HepG2 (cell line): Measurements from ENCODE around the gene GABRB1. TPM values are rescaled to one million over a fixed set of nuclear protein-coding genes. Genes with fewer than 3 reads are reported as not detected.

Source experiments
- ARID5B ChIP-seq: IDR thresholded peaks from 2 replicates; pipeline ENCODE4 v1.4.0; 2020; ENCODE audit warnings: mild to moderate bottlenecking, missing genetic modification reagents
- BRCA1 ChIP-seq: sonication (generic); formaldehyde crosslinking; IDR thresholded peaks from 2 replicates; pipeline ENCODE4 v1.4.0; 2020; ENCODE audit warnings: missing genetic modification reagents
- CENPBD1 ChIP-seq: sonication (generic); formaldehyde crosslinking; IDR thresholded peaks from 2 replicates; pipeline ENCODE4 v1.8.0; 2022; ENCODE audit warnings: missing genetic modification reagents, low read depth, mild to moderate bottlenecking, borderline replicate concordance
- MEIS2 ChIP-seq: sonication (generic); formaldehyde crosslinking; IDR thresholded peaks from 2 replicates; pipeline ENCODE4 v1.9.0; 2021; ENCODE audit warnings: mild to moderate bottlenecking, missing genetic modification reagents
- PHF5A ChIP-seq: IDR thresholded peaks from one replicate; pipeline ENCODE4 v1.6.1; 2018; ENCODE audit warnings: low read depth, missing genetic modification reagents; ENCODE audit not compliant: unreplicated experiment
- TRIM24 ChIP-seq: sonication (generic); formaldehyde crosslinking; IDR thresholded peaks from 2 replicates; pipeline ENCODE4 v1.8.0; 2022; ENCODE audit warnings: mild to moderate bottlenecking, missing genetic modification reagents
- ZNF34 ChIP-seq: sonication (generic); formaldehyde crosslinking; IDR thresholded peaks from 2 replicates; pipeline ENCODE4 v1.4.0; 2020; ENCODE audit warnings: mild to moderate bottlenecking, missing genetic modification reagents, borderline replicate concordance
- ZNF609 ChIP-seq: sonication (generic); formaldehyde crosslinking; IDR thresholded peaks from 2 replicates; pipeline ENCODE4 v1.4.0; 2020; ENCODE audit warnings: mild to moderate bottlenecking, missing genetic modification reagents, borderline replicate concordance
- polyA plus RNA-seq, 8 experiments: library from polyadenylated mRNA; depleted of rRNA in 3 of 8; stranded (reverse) in 7 of 8; unstranded in 1 of 8; fragments of >200 nt; fragmentation: Illumina TruSeq in 4 of 8; extraction: Trizol in 4 of 8; gene quantifications; 2 replicates each; pipeline versions ENCODE4 v1.2.1 to v1.2.3, GENCODE V29; 2011 to 2016; ENCODE audit warnings: low read depth in 4 of 8, missing spikeins in 1 of 8, mixed read lengths in 1 of 8; ENCODE audit not compliant: insufficient read depth in 1 of 8
- total RNA-seq, 5 experiments: library from RNA; depleted of rRNA; stranded (reverse); fragments of >200 nt; fragmentation: Illumina TruSeq; extraction: Trizol; gene quantifications; 2 replicates each; pipeline ENCODE4 v1.2.3, GENCODE V29; 2016; ENCODE audit warnings: low read depth in 1 of 5

GABRB1 gene
- total and polyA plus RNA-seq, 2 of the 13 experiments (the other 11 are each of a cell fraction or from before 2014, with no cell fraction given), result not detected

- TF ChIP-seq ZNF609 (CRISPR knock-in tag) (no peak), CENPBD1 (CRISPR knock-in tag) (no peak), ARID5B (no peak), MEIS2 (CRISPR knock-in tag) (no peak), BRCA1 (CRISPR knock-in tag) (no peak), PHF5A (CRISPR knock-in tag) (no peak), ZNF34 (no peak), TRIM24 (CRISPR knock-in tag) (no peak)
Observed at GRCh38 chr4:47106561-47106960, 75.2 kb downstream of the GABRB1 start (continued).
